Mucosa of rectum (tissue), 2 donors: ENCODE results near the gene MMP17.

ENCODE experiments used
- H3K27ac ChIP-seq, 2 donors: one replicate each; pipeline ENCODE4 v1.7.0; 2013; ENCODE audit warnings: inconsistent platforms in 2 of 2, low read depth in 2 of 2, low read length in 2 of 2
- H3K27me3 ChIP-seq, 2 donors: one replicate each; pipeline ENCODE4 v1.7.0; 2013; ENCODE audit warnings: low read length in 2 of 2; ENCODE audit not compliant: control insufficient read depth in 2 of 2, insufficient read depth in 2 of 2
- H3K36me3 ChIP-seq, 2 donors: one replicate each; pipeline ENCODE4 v1.7.0; 2013; ENCODE audit warnings: low read length in 2 of 2; ENCODE audit not compliant: control insufficient read depth in 2 of 2, insufficient read depth in 2 of 2
- H3K4me1 ChIP-seq, 2 donors: one replicate each; pipeline ENCODE4 v1.7.0; 2013; ENCODE audit warnings: low read length in 2 of 2, mild to moderate bottlenecking in 1 of 2; ENCODE audit not compliant: control insufficient read depth in 2 of 2, insufficient read depth in 2 of 2
- H3K4me3 ChIP-seq, 2 donors: one replicate each; pipeline ENCODE4 v1.7.0; 2013; ENCODE audit warnings: low read length in 2 of 2
- H3K9ac ChIP-seq, 2 donors: one replicate each; pipeline ENCODE4 v1.7.0; 2013; ENCODE audit warnings: low read length in 2 of 2, low read depth in 1 of 2, mild to moderate bottlenecking in 1 of 2
- H3K9me3 ChIP-seq, 2 donors: one replicate each; pipeline ENCODE4 v1.7.0; 2013; ENCODE audit warnings: low read length in 2 of 2; ENCODE audit not compliant: control insufficient read depth in 2 of 2
- donor health status: healthy.
- donor health status: Normal muscosa, but diverticular disease.

Gene MMP17

DNA sequence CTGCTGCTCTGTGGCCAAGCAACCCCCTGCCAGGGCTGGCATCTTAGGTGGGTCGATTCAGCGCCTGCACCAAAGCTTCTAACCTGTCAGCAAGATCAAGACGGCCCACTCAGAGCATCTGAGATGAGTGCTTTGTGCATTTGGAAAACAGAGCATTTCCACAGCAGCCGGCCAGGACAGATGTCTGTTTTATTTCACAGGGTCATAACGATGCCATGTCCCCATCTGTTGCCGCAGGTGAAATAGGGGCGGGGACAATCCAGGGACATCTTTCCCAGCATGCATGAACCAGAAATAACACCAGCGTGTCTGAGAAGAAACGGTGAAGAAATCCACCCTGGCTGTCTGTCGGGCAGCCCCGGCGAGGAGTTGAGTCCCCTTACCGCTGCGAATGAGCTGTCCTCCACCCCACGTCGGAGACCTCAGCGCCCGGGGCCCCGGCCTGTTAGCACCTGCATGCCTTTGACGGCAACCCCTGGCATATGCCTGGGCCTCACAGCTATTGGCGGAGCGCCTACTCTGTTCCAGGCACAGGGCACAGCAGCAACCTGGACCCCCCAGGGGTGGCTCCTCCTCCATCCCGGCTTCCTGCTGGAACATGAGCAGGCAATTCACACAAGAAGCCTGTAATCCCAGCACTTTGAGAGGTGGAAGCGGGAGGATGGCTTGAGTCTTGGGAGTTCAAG lies 35.7 kb downstream of the MMP17 start:
- Histone ChIP-seq H3K4me3 (no peak overlapping the region), H3K36me3 (no peaks in the 10 kb centered on the region), H3K27ac (no peak overlapping the region), H3K4me1 (no peaks in the 10 kb centered on the region), H3K27me3 (peaks cover 0 to 2% of the 10 kb centered on the region in 2 donors), H3K9me3 (no peaks in the 10 kb centered on the region), H3K9ac (no peak overlapping the region)

DNA sequence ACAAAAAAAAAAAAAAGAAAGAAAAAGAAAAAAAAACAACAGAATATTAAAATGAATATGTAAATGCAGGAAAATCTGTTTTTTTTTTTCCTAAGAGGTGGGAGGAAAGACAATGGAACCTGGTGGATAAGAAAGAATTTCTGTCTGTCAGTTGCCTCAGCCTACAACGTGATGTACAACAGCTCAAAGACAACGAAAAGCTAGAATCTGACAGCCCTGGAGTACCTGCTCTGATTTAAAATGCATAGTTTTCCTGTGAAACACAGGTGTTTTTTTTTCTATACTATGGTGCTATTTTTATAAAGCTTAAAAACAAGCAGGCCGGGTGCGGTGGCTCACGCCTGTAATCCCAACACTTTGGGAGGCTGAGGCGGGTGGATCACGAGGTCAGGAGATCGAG lies 36.3 kb downstream of the MMP17 start:
- no peak overlapping the region for H3K9ac ChIP-seq
- no peaks in the 10 kb centered on the region for H3K4me1 ChIP-seq
- H3K27me3 ChIP-seq, result peaks cover 0 to 2% of the 10 kb centered on the region in 2 donors
- no peak overlapping the region for H3K4me3 ChIP-seq
- H3K9me3 ChIP-seq, result no peaks in the 10 kb centered on the region
- no peaks in the 10 kb centered on the region for H3K36me3 ChIP-seq
- no peak overlapping the region for H3K27ac ChIP-seq

DNA sequence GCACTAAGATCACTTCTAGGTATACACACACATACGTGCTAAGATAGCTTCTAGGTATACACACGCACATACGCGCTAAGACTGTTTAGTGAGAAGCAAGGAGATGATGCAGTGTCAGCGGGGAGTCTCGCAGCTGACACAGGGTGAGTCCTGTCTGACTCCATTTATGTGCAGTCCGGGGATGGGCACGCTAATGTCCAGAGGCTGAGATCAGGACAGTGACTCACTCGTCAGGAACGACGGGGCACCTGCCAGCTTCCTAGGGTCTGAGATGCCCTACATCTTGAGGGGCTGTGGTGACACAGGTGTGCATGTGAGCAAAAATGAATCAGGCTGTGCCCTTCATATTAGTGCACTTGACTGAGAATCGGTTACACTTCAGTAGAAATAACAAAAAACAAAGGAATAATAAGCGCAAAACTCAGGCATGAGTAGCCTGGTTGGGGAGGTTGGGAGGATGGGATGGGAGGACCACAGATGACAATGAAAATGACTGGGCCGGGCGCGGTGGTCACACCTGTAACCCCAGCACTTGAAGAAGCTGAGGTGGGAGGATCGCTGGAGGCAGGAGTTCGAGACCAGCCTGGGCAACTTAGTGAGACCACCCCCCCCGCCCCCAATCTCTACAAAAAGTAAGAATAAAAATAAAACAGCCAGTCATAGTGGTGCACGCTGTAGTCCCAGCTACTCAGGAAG lies 37.1 kb downstream of the MMP17 start:
- no peaks in the 10 kb centered on the region for H3K9me3 ChIP-seq
- no peak overlapping the region for H3K27ac ChIP-seq
- no peaks in the 10 kb centered on the region for H3K36me3 ChIP-seq
- H3K9ac ChIP-seq, result no peak overlapping the region
- no peak overlapping the region for H3K4me3 ChIP-seq
- H3K27me3 ChIP-seq, result peaks cover 0 to 2% of the 10 kb centered on the region in 2 donors
- no peaks in the 10 kb centered on the region for H3K4me1 ChIP-seq

DNA sequence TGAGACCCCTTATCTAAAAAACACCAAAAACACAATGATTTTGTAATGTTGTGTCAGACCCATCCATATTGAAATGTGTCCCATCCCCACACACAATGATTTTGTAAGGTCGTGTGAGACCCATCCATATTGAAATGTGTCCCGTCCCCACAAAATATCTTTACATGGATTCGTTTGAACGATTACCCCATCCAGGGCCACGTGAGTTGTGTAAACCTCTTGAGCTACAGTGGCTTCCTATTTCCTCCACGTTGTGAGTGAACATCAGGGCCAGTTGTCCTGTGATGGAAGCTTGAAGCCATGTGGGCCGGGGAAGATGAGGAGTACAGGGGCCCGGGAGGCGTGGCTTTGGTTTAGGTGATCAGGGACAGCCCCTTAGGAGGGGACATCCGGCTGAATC lies 39.3 kb downstream of the MMP17 start:
- Histone ChIP-seq H3K27me3 (peaks cover 0 to 2% of the 10 kb centered on the region in 2 donors), H3K4me1 (no peaks in the 10 kb centered on the region), H3K27ac (no peak overlapping the region), H3K9me3 (no peaks in the 10 kb centered on the region), H3K4me3 (no peak overlapping the region), H3K9ac (no peak overlapping the region), H3K36me3 (no peaks in the 10 kb centered on the region)

DNA sequence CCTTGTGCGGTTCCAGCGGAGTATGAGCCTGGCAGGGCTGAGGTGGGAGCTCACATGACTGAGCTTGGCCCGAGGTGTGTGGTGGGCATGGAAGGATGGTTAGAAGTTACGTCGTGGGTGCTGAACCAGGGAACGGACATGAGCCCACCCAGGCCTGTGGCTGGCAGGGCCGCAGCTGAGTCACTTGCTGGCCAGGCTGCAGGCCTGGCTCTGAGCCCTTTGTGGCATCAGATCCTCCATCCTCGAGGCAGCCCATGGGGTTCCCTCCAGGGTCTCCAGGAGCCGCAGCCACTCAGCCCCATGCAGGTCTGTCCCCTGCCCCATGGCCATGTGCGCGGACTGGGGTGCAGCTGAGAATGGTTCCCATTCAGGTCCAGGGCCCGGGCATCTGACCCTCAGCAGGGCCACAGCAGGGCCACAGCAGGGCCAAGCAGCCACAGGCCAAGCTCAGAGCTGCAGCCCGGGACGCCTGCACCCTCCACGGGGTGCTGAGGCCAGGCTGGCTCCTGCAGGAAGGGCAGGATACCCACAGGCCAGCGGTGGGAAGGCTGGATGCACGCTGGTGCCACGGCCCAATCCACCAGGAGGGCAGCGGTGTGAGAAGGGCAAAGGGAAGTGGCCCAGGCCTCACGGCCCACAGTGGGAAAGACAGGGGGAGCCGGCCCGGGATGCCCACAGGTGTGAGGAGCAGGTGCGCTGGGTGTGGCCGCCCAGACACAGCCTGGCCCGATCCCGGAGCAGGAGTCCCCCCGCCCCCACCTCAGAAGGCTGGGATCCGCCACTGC lies 39.9 kb downstream of the MMP17 start:
- Histone ChIP-seq H3K36me3 (no peaks in the 10 kb centered on the region), H3K27ac (no peak overlapping the region), H3K9ac (no peak overlapping the region), H3K9me3 (no peaks in the 10 kb centered on the region), H3K27me3 (peaks cover 0 to 2% of the 10 kb centered on the region in 2 donors), H3K4me3 (no peak overlapping the region), H3K4me1 (no peaks in the 10 kb centered on the region)

DNA sequence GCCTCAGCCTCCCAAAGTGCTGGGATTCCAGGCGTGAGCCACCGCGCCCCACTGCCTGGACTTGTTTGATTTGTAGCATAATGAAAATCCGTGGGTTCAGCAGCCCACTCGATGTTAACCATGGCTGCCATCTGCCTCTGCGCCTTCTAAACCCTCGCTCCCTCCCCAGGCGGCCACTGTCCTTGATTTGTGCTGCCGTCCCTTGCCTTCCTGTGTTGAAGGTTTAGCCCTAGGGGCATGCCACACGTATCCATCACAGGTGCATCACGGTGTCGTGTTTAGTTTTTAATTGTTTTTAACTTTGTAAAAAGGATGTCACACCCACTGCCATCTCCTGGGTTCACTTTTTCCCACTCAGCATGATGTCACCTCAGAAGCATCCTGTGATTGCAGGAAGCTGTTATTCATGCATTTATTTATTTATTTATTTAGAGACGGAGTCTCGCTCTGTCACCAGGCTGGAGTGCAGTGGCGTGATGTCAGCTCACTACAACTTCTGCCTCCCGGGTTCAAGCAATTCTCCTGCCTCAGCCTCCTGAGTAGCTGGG lies 41.8 kb downstream of the MMP17 start:
- Histone ChIP-seq H3K9me3 (no peaks in the 10 kb centered on the region), H3K9ac (no peak overlapping the region), H3K27ac (no peak overlapping the region), H3K4me3 (no peak overlapping the region), H3K4me1 (no peaks in the 10 kb centered on the region), H3K27me3 (peaks cover 0 to 2% of the 10 kb centered on the region in 2 donors), H3K36me3 (no peaks in the 10 kb centered on the region)

DNA sequence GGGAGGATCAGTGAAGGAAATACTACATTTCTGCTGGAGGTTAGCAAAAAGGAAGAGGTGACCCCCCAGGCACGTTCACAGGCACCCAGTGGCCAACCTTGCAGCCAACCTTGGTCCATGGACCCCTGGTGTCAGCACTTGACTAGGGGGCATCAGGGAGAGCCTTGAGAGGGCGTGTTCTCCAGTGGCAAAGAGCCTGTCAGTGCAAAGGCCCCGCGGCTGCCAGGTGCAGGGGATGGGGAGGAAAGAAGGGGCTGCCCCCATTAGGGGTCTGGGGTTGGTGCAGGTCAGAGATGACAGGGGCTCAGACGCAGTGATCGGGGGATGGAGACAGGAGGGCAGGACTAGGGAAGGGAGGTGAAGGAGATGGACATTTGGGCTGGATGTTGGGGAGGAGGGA lies 43.5 kb downstream of the MMP17 start:
- no peak overlapping the region for H3K27ac ChIP-seq
- no peak overlapping the region for H3K4me3 ChIP-seq
- H3K36me3 ChIP-seq, result no peaks in the 10 kb centered on the region
- no peaks in the 10 kb centered on the region for H3K4me1 ChIP-seq
- H3K27me3 ChIP-seq, result peaks cover 0 to 2% of the 10 kb centered on the region in 2 donors
- H3K9me3 ChIP-seq, result no peaks in the 10 kb centered on the region
- no peak overlapping the region for H3K9ac ChIP-seq

DNA sequence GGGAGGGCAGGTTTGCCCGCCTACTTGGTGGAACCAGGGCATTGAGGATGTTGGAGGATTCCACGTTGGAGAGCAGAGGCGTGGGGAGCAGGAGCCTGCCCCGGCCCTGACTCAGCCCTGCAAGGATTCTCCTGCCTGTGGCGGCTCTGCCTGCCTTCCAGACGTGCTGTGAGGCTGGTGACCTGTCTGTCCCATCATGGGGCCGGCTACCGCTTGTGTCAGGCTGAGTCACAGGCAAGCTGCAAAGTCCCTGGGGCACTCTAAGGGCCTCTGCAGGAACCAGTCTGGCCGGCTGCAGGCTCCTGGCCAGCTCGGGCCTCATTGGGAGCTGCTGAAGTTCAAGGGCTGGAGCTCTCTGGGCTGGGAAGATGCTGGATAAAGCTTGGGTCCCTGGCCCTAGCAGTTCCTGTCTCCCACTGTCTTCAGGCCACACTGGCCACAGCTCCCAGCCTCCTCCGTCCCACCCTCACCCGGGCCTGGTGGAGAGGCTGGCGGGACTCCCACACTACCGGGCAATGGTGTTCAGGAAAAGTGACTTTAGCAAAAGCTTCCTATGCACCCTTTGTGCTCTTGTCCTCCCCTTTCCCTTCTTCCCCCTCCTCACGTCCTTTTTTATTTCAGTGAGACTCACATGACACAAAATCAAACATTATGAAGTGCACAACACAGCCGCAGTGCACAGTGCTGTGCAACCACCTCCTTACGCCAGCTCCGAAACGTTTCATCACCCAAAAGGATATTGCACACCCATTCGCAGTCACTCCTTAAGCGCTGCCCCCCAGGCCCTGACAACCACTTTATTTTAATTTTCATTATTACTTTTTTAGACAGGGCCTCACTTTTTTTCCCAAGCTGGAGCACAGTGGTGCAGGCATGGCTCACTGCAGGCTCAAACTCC lies 44.2 kb downstream of the MMP17 start:
- no peaks in the 10 kb centered on the region for H3K36me3 ChIP-seq
- no peak overlapping the region for H3K4me3 ChIP-seq
- H3K9me3 ChIP-seq, result no peaks in the 10 kb centered on the region
- H3K27ac ChIP-seq, result no peak overlapping the region
- peaks cover 0 to 2% of the 10 kb centered on the region in 2 donors for H3K27me3 ChIP-seq
- no peaks in the 10 kb centered on the region for H3K4me1 ChIP-seq
- no peak overlapping the region for H3K9ac ChIP-seq

DNA sequence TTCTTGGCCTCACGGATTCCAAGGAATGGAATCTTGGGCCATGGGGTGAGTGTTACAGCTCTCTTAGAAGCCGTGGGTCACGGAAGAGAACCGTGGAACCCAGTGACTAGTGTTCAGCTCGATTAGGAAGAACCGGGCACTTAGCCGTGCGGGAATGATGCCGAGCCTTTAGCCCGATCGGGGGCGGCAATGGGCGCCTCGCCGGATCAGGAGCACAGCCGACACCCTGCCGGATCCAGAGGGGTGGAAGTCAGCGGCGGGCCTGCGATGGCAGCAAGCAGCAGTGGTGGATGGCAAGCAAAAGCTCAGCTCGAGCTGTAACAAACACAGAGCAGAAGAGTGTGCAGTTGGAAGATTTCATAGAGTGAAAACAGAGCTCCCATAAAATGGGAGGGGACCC lies 45.1 kb downstream of the MMP17 start:
- Histone ChIP-seq H3K36me3 (no peaks in the 10 kb centered on the region), H3K9me3 (no peaks in the 10 kb centered on the region), H3K27ac (no peak overlapping the region), H3K4me1 (no peaks in the 10 kb centered on the region), H3K27me3 (no peaks in the 10 kb centered on the region), H3K9ac (no peak overlapping the region), H3K4me3 (no peak overlapping the region)
